CD4-positive, alpha-beta T cell treated with Interferon alpha-2 for 1 hour (primary cell): ENCODE results near the gene CD33.

ENCODE experiments used
- DNase-seq, 2 donors: peaks; one replicate each; pipeline ENCODE4 v3.0.0-alpha.2; 2020 to 2022

The CD33 gene

DNA sequence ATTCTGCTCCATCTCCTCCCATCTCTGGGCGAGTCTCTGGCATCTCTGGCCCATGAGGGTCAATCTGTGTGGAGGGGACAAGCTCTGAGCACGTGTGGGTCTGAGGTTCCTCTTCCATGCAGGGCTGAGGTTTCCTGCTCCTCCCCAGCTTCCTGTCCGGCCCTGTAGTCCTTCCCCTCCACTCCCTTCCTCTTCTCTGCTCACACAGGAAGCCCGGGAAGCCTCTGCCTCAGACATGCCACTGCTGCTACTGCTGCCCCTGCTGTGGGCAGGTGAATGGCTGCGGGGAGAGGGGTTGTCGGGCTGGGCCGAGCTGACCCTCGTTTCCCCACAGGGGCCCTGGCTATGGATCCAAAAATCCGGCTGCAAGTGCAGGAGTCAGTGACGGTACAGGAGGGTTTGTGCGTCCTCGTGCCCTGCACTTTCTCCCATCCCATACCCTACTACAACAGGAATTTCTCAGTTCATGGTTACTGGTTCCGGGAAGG is 14.0 kb upstream of the CD33 start:
- peak in 1 of 2 donors; percentile 43 for DNase-seq

DNA sequence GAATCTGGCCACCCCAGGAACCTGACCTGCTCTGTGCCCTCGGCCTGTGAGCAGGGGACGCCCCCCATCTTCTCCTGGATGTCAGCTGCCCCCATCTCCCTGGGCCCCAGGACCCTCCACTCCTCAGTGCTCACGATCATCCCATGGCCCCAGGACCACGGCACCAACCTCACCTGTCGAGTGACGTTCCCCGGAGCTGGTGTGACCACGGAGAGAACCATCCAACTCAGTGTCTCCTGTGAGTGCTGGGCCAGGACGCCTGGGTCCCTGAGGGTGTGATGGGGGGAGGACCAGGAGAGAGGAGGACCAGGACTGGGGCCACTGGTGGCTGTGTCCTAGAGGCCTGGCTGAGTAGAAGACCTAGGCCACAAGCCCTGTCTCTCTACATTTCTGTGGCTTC is 13.0 kb upstream of the CD33 start:
- no peak for DNase-seq

DNA sequence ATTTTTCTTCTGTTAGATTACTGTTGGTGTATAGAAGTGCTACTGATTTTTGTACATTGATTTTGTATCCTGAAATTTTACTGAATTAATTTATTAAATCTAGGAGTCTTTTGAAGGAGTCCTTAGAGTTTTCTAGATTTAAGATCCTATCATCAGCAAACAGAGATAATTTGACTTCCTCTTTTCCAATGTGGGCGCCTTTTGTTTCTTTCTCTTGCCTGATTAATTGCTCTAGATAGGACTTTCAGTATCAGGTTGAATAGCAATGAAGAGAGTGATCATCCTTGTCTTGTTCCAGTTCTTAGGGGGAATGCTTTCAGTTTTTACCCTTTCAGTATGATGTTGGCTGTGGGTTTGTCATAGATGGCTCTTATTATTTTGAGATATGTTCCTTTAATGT is 5.6 kb upstream of the CD33 start:
- DNase-seq: no peak

DNA sequence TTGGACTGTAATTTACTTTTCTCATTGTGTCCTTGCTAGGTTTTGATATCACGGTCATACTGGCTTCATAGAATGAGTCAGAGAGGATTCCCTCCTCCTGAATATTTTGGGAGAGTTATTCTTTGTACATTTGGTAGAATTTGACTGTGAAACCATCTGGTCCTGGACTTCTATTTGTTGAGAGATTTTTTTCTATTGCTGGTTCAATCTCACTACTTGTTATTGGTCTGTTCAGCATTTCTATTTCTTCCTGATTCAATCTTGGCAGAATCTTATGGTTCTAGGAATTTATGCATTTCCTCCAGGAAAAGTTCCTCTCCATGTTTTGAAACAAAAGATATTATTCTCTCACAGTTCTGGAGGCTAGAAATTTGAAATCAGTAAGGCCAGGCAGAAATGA is 4.9 kb upstream of the CD33 start:
- DNase-seq: no peak

DNA sequence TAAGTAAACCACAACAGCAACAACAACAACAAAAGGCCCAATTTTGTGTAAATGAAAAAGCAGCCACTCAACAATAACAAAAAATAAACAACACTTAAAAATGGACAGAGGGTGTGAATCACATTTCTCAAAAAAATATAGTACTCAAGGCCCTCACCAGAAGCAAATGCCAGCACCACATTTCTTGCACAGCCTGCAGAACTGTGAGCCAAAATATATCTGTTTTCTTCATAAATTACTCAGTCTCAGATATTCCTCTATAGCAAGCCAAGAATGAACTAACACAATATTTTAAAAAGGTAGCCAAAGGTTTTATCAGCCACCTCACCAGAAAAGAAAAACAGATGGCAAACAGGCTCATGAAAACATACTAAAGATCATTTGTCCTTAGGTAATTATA is 3.9 kb upstream of the CD33 start:
- no peak for DNase-seq

DNA sequence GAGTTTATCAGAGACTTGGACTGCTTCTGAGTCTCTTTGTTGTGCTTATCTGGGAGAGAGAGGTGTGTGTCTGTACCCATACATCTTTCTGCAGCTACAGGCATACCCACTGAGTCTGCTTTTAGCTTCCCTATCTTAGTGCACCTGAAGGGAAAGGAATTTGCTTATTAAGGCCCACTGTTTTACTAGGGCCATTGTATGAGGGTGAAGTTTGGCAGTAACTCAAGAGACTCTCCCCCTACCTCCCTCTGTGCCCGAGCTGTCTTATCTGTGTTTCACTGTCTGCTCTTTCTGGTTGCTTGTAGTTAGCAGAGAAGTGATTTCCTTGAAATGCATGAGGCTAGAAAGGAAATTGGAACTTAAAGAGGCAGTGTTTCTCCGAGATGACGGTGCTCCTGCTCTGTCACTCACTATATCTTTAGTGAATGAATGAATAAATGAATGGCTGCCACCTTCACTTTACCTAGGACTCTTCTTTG is 678 bp upstream of the CD33 start:
- no peak for DNase-seq

DNA sequence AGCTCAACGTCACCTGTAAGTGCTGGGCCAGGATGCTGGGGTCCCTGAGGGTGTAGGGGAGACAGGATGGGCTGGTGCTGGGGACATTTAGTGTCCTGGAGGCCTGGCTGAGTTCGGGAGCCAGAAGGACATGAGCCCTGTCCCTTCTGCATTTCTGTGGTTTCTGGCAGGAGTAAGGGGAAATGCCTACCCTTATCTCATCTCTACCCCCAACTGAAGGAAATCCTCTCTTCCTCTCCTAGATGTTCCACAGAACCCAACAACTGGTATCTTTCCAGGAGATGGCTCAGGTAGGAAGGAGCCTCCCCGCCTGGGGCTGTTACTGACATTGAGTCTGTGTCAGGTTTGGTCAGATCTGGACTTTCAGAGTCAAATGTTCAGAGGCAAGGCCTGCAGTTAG is 1.2 kb downstream of the CD33 start:
- no peak for DNase-seq

DNA sequence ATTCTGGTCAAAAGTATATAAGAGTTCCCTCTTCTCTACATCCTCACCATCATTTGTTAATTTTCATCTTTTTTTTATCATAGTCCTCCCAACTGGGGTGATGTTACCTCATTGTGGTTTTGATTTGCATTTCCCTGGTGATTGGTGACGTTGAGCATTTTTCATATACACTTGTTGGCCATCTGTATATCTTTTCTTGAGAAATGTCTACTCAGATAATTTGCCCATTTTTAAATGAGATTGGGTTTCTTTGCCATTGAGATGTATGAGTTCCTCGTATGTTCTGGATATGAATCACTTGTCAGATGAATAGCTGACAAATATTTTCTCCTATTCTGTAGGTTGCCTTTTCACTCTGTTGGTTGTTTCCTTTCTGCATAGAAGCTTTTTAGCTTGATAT is 2.4 kb downstream of the CD33 start:
- DNase-seq: no peak

DNA sequence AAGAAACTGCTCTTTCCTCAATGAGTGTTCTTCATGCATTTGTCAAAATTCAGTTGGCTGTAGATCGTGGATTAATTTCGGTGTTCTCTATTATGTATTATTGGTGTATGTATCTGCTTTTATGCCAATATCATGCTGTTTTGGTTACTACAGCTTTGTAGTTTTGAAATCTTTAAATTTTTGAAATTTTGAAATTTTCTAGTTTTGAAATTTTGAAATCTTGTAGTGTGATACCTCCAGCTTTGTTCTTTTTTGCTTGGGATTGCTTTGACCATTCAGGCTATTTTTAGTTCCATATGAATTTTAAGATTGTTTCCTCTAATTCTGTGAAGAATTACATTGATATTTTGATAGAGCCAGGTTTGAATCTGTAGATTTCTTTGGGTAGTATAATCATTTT is 3.1 kb downstream of the CD33 start:
- DNase-seq: no peak

DNA sequence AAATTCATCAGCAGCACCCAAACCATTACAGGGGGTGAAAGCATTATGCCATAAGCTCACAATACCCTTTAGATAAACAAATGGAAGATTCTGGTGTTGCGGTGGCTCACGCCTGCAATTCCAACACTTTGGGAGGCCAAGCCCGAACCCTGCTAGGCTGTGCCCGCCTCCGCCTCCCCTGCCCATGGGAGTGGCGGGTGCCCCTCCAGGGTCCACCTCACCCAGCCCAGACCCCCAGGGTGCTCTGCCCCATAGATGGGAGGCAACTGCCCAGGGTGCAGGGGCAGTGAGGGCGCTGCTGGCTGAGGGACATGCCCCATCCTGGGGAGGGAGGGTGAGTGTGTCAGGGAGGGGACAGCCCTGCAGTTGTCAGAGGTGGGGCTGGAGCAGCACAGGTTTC is 16.0 kb downstream of the CD33 start:
- DNase-seq: no peak

DNA sequence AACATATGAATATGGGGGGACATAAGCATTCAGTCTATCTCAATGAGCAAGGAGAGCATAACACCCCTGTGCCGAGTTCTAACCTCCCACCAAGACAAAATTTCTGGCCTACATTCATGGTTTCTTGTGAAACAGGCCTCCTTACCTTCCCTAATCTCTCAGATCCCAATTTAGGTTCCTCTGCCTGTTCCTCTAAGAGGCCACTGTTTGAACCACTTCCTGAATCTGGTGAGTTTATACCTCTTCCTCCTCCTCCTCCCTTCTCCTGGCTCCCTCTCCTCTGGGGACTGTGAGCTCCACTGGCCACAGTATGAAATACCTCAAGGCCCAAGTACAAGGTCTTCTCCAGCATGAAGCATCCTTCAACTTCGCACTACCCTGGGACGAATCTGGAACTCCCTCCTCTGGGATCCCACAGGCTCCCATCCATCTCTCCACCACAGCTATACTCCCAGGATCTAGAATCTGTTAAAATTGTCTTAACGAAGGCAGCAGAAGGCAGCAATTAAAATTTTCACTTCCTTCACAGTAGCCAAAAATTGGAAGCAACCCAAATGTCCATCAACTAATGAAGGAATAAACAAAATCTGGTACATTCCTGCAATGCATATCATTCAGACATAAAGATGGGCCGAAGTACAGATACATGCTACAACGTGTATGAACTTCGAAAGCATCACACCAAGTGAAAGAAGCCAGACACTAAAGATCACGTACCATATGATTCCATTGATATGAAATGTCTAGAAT is 18.2 kb downstream of the CD33 start:
- no peak for DNase-seq

DNA sequence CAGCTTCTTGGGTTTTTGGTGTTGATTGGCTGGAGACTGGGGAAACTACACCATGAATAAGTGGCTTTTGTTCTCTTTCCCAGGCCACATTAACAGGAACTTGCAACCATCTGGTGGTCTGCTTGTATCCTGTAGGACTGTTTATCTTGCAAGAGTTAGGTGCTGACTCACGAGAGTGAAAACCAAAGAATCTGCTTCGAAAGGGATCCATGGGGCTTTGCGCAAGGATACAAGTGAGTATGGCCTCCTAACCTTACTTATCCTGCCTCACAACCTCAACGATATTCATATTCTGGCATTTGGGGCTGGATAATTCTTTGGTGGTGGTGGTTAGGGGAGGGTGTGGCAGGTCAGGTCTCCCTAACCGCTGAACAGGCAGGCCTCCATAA is 21.3 kb downstream of the CD33 start:
- DNase-seq: no peak

DNA sequence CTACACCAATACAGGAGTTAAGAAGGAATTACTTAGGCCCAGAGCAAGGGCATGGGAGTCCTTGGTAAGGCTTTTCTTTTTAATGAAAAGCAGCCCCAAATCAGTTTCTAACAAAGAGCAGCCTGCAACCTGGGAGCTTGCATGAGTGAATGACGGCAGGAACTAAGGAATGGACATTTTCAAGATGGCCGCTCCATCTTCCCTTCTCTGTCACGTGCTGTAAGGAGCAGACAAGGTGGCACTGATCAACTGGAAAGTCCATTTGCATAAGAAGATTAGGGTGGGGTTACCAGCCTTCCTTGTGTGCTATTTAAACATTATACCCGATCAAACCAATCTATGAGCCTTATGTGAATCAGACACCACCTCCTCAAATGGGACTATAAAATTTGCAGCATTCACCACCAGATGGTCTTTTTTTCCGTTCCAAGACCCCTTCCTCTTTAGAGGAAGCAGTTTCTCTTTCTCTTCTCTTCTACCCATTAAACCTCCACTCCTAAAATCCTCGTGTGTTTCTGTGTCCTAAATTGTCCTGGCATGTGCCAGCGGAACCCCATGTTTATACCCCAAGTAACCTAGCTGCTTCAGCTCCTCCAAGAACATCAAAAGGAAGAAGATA is 23.2 kb downstream of the CD33 start:
- no peak for DNase-seq

DNA sequence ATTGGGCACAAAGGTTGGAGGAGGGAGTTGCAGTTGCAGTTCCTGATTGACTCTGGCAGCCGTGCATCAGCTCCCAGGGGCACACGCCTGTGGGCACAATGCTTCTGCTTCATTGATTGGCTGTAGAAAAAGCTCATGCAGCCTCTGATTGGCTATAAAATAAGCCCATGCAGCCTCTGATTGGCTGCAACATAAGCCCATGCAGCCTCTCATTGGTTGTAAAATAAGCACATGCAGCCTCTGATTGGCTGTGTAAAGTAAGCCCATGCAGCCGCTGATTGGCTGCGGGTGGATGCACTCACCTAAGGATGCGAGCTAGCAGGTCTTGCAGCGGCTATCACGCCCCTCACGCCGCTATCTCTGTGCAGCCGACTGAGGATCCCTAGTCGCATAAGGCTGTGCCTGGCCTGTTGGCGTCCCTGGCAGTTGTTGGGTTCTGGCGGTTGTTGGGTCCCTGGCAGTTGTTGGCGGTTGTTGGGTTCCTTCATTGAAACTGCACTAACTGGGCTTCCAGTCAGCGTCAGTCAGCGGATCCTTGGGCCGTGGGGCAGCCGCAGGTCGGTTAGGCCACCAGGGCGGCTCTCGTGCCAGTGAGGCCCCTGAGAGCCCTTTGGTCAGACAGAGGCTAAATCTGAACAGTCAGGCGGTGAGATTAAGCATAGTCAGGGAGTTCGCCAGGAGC is 26.0 kb downstream of the CD33 start, which contains the start of gene SIGLECL1:
Gene SIGLECL1 (plus strand): TSS at position 295 of the 682 bp plus-strand sequence. CDS start 12,993 bp downstream, outside the sequence.
- no peak for DNase-seq

DNA sequence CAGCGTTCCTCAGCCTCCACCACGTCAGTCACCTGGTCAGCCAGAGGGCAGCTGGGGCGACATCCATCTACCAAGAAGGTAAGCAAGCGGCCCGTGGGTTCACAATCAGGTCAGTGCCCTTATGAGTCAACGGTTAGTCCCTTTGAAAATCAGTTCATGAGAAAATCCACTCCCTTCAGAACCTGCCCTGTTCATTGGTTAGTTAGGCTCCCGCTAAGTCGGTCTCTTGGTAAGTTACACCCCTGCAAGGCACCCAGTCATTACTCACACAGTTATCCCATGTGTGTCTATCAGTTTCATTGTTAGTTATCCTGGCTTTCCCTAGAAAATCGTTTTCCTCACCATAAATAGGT is 26.6 kb downstream of the CD33 start:
- no peak for DNase-seq

DNA sequence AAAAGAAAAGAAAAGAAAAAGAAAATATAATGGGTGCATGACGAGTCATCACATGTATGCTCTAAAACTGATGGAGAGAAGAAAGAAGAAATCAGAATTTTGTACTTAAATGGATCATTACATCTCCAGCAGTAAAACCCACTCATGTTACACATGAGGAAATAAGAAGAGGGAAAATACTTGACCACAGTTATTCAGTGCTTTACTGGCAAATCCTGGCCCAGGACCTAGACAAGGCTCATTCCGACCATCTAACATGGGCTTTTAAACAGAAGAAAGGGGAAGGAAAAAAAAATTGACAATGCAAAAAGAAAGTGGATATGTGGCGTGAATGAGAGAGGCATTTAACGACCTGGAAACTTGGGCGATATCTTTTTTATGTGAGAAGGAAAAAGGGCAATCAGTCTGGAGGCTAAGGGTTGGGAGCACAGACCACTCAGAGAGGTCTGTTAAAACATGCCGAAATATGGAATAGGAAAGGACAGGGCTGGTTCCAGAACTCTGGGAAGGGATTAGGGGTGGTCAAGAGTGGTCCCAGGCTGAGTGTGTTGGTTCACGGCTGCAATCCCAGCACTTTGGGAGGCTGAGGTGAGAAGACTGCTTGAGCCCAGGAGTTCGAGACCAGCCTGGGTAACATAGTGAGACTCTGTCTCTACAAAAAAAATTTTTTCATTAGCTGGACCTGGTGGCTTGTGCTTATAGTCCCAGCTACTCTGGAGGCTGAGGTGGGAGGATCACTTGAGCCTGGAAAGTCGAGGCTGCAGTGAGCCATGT is 27.6 kb downstream of the CD33 start:
- DNase-seq: no peak

DNA sequence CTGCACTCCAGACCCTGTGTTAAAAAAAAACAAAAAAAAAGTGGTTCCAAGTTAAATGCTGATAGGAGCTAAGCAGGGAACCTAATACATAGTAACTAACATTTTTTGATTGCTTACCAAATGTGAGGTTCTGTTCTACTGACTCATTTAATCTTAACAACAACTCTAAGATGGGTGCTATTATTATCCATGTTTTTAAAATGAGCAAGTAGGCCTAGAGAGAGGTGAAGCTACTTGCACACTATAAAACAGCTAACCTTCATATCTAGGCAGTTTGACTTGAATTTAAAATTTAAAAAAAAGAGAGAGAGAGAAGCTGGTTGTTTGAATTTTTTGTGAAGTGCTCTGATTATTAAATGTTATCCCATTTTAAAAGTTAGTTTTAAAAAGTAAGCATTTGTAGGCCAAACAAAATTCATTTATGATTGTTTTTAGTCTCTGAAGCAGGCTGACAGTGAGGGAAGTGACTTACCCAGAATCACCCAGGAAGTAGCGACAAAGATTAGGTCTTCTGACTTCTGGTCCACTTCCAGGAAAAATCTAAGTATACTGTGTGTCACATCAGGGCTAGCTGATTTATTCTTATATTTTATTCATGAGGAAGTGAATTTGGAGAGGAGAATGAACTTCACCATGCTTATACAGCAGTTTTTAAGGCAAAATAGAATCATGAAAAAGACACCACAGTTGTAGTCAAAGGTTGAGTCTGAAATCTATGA is 28.4 kb downstream of the CD33 start:
- no peak for DNase-seq

DNA sequence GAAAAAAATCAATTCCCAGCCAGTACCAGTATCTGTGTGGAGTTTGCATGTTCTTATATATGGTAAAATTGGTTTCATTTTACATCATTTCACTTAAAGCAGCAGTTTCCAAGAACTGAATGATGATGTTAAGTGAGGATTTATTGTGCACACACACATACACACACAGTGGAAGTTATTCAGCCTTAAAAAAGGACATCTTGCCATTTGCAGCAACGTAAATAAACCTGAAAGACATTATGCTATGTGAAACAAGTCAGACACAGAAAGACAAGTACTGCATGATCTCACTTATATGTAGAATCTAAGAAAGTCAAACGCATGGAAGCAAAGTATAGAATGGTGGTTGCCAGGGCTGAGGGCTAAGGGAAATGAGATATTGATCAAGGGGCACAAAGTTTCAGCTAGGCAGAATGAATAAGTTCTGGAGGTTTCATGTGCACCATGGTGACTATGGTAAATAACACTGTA is 31.3 kb downstream of the CD33 start:
- no peak for DNase-seq

DNA sequence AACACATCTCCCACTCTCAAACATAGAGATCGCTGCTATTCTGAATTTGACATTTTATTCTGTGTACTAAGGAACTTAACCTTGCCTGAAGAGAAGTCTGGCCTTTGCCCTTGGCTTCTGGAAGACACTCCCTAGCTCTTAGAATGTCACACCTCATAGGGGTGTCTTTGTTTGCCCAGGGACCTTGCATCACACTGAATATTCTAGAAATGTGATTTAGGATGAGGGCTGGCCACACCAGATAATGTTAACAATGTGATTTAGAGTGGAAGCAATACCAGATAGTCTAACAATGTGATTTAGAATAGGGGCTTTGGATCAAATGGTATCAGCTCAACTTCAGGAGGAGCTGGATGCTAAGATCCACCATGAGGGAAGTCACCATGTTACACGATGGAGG is 32.6 kb downstream of the CD33 start:
- no peak for DNase-seq

DNA sequence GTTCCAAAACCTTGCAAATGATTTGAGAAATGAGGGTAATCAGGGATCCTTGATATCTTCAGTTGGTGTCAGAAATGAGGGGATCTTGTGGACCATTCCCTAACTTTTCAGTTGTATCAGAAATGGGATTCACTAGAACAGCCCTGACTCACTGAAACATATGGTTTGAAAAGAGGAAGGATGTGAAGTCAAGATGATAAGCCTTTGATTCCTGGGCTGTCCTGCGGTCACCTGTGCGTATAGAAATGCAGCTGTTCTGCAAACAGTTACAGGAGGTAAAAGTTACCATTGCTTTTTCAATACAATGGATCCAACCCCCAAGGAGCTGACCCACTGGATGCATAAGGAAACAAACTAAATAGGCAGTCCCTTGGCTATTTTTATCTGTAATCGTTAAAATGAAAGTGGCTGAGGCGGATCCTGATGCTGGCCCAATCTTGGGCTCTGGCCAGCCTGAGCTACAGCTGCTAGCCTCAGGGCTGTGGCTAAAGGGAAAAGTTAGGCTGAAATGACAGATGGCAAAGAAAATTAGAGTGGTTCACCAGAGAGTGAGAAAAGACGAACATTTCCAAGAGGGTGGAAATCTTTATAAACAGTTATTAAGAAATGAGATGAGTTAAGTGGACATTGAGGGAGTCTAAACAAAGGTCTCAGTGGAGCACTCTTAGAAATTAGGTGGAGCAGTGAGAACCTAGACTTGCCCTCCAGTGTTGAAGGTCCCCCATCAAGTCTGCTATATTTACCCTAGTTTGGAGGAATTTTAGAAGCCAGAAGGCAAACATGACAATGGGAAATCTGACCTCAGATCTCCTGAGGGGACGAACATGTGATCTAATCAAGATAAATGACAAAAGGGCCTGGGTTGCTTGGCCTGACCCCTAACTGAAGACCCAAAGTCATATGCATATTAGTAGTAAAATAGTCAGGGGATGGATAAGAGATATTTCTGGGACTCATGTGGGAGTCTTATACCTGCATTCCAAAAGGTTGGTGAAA is 33.6 kb downstream of the CD33 start:
- DNase-seq: no peak
